CD4-positive, alpha-beta T cell treated with Interleukin-15 for 1 hour (primary cell): ENCODE data around the gene MMP15.
"Not testable (repeated sequence)": the region's sequence is repeated elsewhere in the genome, so short reads cannot be mapped to it uniquely, and the experiment has no call there.

Experiments
- DNase-seq: peaks from one replicate; pipeline ENCODE4 v3.0.0-alpha.2; 2020

The MMP15 gene

GRCh38 chr16:58087209-58087913 is 61.8 kb downstream of the MMP15 start:
- DNase-seq: no peak

- DNase-seq: no peak
These were observed 62.5 kb downstream of the MMP15 start for GRCh38 chr16:58088091-58088490.

DNA sequence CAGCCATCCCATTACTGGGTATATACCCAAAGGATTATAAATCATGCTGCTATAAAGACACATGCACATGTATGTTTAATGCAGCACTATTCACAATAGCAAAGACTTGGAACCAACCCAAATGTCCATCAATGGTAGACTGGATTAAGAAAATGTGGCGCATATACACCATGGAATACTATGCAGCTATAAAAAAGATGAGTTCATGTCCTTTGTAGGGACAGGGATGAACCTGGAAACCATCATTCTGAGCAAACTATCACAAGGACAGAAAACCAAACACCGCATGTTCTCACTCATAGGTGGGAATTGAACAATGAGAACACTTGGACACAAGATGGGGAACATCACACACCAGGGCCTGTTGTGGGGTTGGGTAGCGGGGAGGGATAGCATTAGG is 64.8 kb downstream of the MMP15 start:
- DNase-seq: not testable (repeated sequence)

- no peak for DNase-seq
These were observed 68.5 kb downstream of the MMP15 start for GRCh38 chr16:58094026-58094425.

GRCh38 chr16:58094791-58095574 is 69.4 kb downstream of the MMP15 start:
- DNase-seq: no peak

- DNase-seq: not testable (repeated sequence)
These were observed 70.0 kb downstream of the MMP15 start for GRCh38 chr16:58095575-58095960.

- DNase-seq: no peak
These were observed 70.7 kb downstream of the MMP15 start for GRCh38 chr16:58096249-58096648.
